GM12873 (cell line): ENCODE measurements around the gene ELMOD3.

Source experiments
- CTCF ChIP-seq: IDR thresholded peaks from 2 replicates; pipeline ENCODE4 v1.5.1; 2012; ENCODE audit warnings: low read depth, mild to moderate bottlenecking, moderate library complexity, low read length, control low read depth; ENCODE audit not compliant: insufficient read depth; ENCODE audit errors: missing control alignments

ELMOD3 gene

GRCh38 chr2:85393836-85394235 lies 39.3 kb downstream of the ELMOD3 start:
- TF ChIP-seq CTCF, result no peak

- TF ChIP-seq CTCF, result no peak
Measured at GRCh38 chr2:85394261-85394681, 39.7 kb downstream of the ELMOD3 start.

GRCh38 chr2:85394976-85395375 lies 40.4 kb downstream of the ELMOD3 start:
- no peak for TF ChIP-seq CTCF

- no peak for TF ChIP-seq CTCF
Measured at GRCh38 chr2:85395912-85396475, 41.4 kb downstream of the ELMOD3 start.

GRCh38 chr2:85396531-85397470 lies 42.2 kb downstream of the ELMOD3 start:
- no peak for TF ChIP-seq CTCF

GRCh38 chr2:85397925-85398331 lies 43.4 kb downstream of the ELMOD3 start:
- TF ChIP-seq CTCF, result no peak

GRCh38 chr2:85398426-85399182 lies 44.0 kb downstream of the ELMOD3 start:
- no peak for TF ChIP-seq CTCF
